ENCODE measurements around the gene ADAM10.

Gene ADAM10

DNA sequence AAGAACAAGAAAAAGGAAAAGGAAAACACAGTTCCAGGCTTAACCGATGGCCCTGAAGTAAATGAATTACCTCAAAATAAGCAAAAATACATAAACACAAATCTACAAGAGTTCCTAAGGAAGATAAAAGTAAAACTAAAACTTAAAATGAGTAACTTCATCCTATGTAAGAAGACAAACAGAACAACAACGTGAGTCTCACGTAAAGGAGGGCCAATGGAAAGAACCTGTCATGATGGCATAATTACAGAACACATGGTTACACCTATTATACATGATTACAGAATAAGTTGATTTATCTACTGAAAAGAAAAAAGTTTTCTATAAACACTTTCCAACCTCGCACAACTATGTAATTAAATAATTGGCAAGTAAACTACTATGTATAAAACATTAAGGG lies 42.1 kb downstream of the ADAM10 start:
- TF ChIP-seq CTCF (conservative IDR thresholded peaks at IDR 0.05; ENCODE audit: low read depth), result no peak
- no peak for DNase-seq (ENCODE audit: low spot score)
- POLR2A ChIA-PET (ENCODE audit: low non-redundant PET), result no interaction called here
- no peak overlapping the region for H3K27ac ChIP-seq
- CTCF ChIA-PET, result no interaction called here

DNA sequence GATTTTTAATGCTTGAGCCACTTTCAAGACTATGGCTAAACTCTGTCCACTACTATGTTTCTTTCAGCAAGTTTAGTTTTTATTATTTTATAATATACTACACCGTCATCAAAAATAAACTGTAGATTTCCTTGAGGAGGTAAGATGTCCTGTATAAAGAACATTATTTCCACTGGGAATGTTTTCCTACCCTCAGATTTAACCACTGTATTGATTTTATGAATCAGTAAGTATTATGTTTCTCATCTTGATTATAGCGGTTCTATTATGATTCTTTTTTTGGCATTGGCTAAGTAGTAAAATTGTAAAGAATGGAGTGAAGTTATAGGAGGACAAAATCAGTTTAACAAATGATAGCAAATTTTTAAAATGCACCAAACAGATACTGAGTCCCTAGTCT lies 44.4 kb downstream of the ADAM10 start:
- no peak for DNase-seq (ENCODE audit: low spot score)
- ChIA-PET POLR2A (ENCODE audit: low non-redundant PET) (no interaction called here), CTCF (no interaction called here)
- H3K27ac ChIP-seq, result no peak overlapping the region
- TF ChIP-seq CTCF (conservative IDR thresholded peaks at IDR 0.05; ENCODE audit: low read depth), result no peak

GRCh38 chr15:58704155-58704865 lies 45.2 kb downstream of the ADAM10 start:
- no peak for DNase-seq (ENCODE audit: low spot score)
- H3K27ac ChIP-seq, result no peak overlapping the region
- POLR2A ChIA-PET (ENCODE audit: low non-redundant PET), result no interaction called here
- CTCF ChIA-PET, result interaction anchor here (0.6 kb wide), 1 partner anchor 34 kb away, joined by 3 read pairs; no protein-coding TSS in a partner anchor
- no peak for TF ChIP-seq CTCF (conservative IDR thresholded peaks at IDR 0.05; ENCODE audit: low read depth)

DNA sequence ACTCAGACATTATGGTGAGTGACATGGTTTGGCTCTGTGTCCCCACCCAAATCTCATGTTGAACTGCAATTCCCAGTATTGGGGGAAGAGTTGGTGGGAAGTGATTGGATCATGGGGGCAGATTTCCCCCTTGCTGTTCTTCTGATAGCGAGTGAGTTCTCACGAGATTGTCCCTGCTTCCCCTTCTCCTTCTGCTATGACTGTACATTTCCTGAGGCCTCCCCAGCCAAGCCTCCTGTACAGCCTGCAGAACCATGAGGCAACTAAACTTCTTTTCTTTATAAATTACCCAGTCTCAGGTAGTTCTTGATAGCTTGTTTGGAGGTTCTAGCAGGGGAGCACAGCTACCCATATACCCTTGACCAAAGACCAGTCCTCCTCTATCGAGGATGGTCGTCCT lies 45.9 kb downstream of the ADAM10 start:
- no peak for TF ChIP-seq CTCF (conservative IDR thresholded peaks at IDR 0.05; ENCODE audit: low read depth)
- ChIA-PET CTCF (no interaction called here), POLR2A (ENCODE audit: low non-redundant PET) (no interaction called here)
- no peak overlapping the region for H3K27ac ChIP-seq
- no peak for DNase-seq (ENCODE audit: low spot score)

- ChIA-PET POLR2A (ENCODE audit: low non-redundant PET) (no interaction called here), CTCF (interaction anchor here (0.6 kb wide), 1 partner anchor 22 kb away, joined by 3 read pairs; no protein-coding TSS in a partner anchor)
- no peak overlapping the region for H3K27ac ChIP-seq
- no peak for TF ChIP-seq CTCF (conservative IDR thresholded peaks at IDR 0.05; ENCODE audit: low read depth)
- DNase-seq (ENCODE audit: low spot score), result no peak
Observed at GRCh38 chr15:58702233-58702632, 47.3 kb downstream of the ADAM10 start.

DNA sequence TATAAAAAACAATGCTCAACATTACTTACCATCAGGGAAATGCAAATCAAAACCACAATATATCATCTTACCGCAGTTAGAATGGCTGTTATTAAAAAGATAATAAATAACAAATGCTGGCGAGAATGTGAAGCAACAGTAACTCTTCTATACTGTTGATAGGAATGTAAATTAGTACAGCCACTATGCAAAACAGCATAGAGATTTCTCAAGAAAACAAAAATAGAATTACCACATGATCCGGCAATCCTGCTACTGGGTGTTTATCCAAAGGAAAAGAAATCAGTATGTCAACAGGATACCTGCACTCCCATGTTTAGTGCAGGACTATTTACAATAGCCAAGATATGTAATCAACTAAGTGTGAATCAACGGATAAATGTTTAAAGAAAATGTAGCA lies 48.1 kb downstream of the ADAM10 start:
- ChIA-PET CTCF (no interaction called here), POLR2A (ENCODE audit: low non-redundant PET) (no interaction called here)
- no peak overlapping the region for H3K27ac ChIP-seq
- TF ChIP-seq CTCF (conservative IDR thresholded peaks at IDR 0.05; ENCODE audit: low read depth), result no peak
- DNase-seq (ENCODE audit: low spot score), result no peak

All from RWPE1 (cell line).